Neural crest cell (in vitro differentiated cells): Measurements from ENCODE around the gene S100A8. TPM values are rescaled to one million over a fixed set of nuclear protein-coding genes. Genes with fewer than 3 reads are reported as not detected.

ENCODE experiments used
- DNase-seq: peaks from one replicate; pipeline ENCODE4 v3.0.0; 2021; ENCODE audit warnings: low read depth, mixed read lengths, low spot score
- H3K27ac Mint-ChIP-seq: one replicate; pipeline ENCODE4 v1.8.0; 2021; ENCODE audit warnings: mild to moderate bottlenecking, mixed read lengths; ENCODE audit not compliant: unreplicated experiment
- H3K27me3 Mint-ChIP-seq: 2 replicates; pipeline ENCODE4 v1.8.0; 2021; ENCODE audit warnings: low read depth, mild to moderate bottlenecking, mixed read lengths
- H3K36me3 Mint-ChIP-seq: 2 replicates; pipeline ENCODE4 v1.8.0; 2021; ENCODE audit warnings: low read depth, mild to moderate bottlenecking, mixed read lengths
- H3K4me1 Mint-ChIP-seq: 2 replicates; pipeline ENCODE4 v1.8.0; 2021; ENCODE audit warnings: mixed read lengths
- H3K4me3 Mint-ChIP-seq: one replicate; pipeline ENCODE4 v1.8.0; 2021; ENCODE audit warnings: mild to moderate bottlenecking, mixed read lengths
- H3K9me3 Mint-ChIP-seq: 2 replicates; pipeline ENCODE4 v1.8.0; 2021; ENCODE audit warnings: mixed read lengths
- total RNA-seq: library from RNA; stranded (reverse); gene quantifications from 2 replicates; pipeline ENCODE4 v1.2.1, GENCODE V29; 2021
- TF ChIP-seq, protein P1 (sequence below): fragments of 200-600 bp; sonication (generic); conservative IDR thresholded peaks from 2 replicates; pipeline ENCODE4 v1.5.0; 2021; ENCODE audit warnings: antibody characterized with exemption, mild to moderate bottlenecking

The S100A8 gene
- total RNA-seq, 1 donor from 2014 or later = not detected

DNA sequence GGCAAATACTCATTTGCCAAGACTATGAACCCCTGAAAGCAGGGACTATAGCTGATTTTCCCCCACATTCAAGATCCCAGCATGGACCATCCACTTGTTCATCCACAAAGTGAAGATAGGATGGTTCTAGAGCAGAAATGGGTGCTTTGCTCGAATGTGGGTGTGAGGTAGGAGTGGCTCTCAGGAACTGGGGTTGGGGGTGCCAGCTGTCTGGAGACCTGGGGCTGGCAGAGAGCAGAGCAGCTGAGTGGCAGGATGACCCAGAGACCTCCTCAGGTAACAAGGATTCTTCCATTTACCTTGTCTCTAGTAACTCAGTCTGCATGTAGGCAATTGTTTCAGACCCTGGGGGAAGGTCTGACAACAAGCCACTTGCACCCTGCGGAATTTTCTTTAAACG lies 27.2 kb downstream of the S100A8 start:
- Mint-ChIP-seq H3K4me1 (no peaks in the 10 kb centered on the region), H3K27me3 (peaks cover 42% of the 10 kb centered on the region), H3K9me3 (no peaks in the 10 kb centered on the region), H3K36me3 (no peaks in the 10 kb centered on the region), H3K4me3 (no peak overlapping the region), H3K27ac (no peak overlapping the region)
- TF ChIP-seq, protein P1, sequence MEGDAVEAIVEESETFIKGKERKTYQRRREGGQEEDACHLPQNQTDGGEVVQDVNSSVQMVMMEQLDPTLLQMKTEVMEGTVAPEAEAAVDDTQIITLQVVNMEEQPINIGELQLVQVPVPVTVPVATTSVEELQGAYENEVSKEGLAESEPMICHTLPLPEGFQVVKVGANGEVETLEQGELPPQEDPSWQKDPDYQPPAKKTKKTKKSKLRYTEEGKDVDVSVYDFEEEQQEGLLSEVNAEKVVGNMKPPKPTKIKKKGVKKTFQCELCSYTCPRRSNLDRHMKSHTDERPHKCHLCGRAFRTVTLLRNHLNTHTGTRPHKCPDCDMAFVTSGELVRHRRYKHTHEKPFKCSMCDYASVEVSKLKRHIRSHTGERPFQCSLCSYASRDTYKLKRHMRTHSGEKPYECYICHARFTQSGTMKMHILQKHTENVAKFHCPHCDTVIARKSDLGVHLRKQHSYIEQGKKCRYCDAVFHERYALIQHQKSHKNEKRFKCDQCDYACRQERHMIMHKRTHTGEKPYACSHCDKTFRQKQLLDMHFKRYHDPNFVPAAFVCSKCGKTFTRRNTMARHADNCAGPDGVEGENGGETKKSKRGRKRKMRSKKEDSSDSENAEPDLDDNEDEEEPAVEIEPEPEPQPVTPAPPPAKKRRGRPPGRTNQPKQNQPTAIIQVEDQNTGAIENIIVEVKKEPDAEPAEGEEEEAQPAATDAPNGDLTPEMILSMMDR = no peak
- no peak for DNase-seq

DNA sequence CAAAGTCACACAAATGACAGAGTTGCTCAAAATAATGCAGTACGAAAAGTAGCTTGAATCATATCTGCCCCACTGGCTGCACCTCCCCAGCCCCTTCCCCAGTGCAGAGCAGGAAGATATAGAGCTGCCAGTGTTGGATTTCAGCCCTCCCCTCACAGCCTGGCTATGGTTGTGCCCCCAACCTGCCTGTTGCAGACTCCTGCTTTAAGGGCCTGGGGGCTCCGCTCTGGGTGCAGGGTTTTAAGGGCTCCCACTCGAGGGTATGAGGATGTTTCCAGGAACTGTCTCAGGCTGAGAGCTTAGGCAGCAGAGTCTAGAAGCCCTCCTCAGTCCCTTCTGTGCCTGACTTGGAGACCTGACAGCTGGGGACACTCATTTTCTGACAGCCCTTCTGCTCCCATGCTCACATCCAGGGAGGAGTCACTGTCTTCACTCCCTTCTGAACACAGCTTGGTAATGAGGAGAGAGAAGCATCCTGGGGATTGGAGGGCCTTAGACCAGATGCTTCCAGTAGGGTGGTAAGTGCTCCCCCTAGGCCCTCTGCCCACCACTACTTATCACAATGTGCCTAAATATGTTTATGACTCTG lies 28.6 kb downstream of the S100A8 start:
- TF ChIP-seq, protein P1 = no peak
- no peaks in the 10 kb centered on the region for H3K36me3 Mint-ChIP-seq
- no peaks in the 10 kb centered on the region for H3K4me1 Mint-ChIP-seq
- peaks cover 40% of the 10 kb centered on the region for H3K27me3 Mint-ChIP-seq
- DNase-seq = no peak
- no peaks in the 10 kb centered on the region for H3K9me3 Mint-ChIP-seq
- no peak overlapping the region for H3K27ac Mint-ChIP-seq
- no peak overlapping the region for H3K4me3 Mint-ChIP-seq

DNA sequence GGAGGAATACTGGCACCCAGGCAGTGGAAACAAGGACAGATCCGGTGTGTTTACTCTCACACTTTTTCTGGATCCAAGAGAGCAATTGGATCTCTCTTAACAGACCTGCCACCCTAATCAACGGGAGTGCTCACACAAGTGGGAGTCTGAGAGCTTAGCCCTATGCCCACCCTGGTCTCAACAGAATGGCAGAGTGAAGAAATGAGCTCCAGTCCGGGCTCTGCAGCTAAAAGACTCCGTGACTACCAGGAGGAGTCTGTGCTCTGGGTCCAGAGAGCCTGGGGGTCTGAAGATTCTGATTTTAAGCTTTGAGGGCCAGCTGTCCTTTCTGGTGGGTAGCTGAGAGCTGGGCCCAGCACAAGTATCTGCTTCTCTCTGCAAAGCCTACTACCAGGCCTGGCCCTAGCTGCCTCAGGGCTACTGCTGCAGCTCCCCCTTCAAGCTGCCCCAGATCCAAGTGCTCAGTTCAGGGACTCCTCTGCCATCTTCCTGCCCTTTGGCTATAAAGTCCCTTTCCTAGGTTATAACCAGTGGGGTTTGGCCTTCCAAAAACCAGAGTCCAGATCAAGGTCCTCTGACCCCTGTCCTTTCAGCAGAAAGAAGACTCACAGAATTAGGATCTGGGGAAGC lies 29.3 kb downstream of the S100A8 start:
- Mint-ChIP-seq H3K27me3 (peaks cover 41% of the 10 kb centered on the region), H3K36me3 (no peaks in the 10 kb centered on the region), H3K9me3 (no peaks in the 10 kb centered on the region), H3K4me3 (no peak overlapping the region), H3K4me1 (no peaks in the 10 kb centered on the region), H3K27ac (no peak overlapping the region)
- no peak for DNase-seq
- TF ChIP-seq, protein P1 = no peak

DNA sequence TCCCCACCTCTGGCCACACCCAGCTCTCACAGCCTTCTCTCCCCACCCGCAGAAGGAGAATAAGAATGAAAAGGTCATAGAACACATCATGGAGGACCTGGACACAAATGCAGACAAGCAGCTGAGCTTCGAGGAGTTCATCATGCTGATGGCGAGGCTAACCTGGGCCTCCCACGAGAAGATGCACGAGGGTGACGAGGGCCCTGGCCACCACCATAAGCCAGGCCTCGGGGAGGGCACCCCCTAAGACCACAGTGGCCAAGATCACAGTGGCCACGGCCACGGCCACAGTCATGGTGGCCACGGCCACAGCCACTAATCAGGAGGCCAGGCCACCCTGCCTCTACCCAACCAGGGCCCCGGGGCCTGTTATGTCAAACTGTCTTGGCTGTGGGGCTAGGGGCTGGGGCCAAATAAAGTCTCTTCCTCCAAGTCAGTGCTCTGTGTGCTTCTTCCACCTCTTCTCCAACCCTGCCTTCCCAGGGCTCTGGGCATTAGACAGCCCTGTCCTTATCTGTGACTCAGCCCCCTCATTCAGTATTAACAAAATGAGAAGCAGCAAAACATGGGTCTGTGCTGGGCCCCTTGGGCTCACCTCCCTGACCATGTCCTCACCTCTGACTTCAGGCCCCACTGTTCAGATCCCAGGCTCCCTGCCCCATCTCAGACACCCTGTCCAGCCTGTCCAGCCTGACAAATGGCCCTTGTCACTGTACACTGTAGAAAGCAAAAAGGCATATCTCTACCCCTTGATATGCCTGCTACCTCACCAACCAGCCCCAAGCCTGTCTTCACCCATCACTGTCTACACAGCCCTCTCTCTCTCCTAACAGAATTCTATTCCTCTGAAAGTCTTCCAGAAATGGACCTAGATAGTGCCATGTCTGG lies 30.0 kb downstream of the S100A8 start:
- Mint-ChIP-seq H3K36me3 (no peaks in the 10 kb centered on the region), H3K27ac (peak overlapping the region; percentile 21), H3K27me3 (peaks cover 37% of the 10 kb centered on the region), H3K4me1 (no peaks in the 10 kb centered on the region), H3K4me3 (no peak overlapping the region), H3K9me3 (no peaks in the 10 kb centered on the region)
- TF ChIP-seq, protein P1 = no peak
- DNase-seq = no peak

DNA sequence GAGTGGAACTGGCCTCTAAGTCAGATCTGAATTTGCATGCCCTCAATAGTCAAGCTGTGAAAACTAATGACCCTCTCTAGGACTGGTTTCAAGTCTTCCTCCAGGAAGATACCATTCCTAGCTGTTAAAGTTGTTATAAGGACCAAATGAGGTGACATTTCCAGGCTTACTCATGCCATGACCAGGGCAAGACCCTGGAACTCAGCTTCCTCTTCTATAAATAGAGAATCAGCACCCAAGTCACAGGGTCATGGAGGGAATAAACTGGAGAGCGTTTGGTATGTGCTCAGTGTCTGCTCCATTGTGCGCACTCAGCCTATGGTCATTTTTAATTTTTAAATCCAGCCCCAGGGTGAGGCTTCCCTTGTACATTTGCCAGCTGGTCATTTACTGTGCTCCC lies 30.7 kb downstream of the S100A8 start:
- no peak overlapping the region for H3K4me3 Mint-ChIP-seq
- H3K36me3 Mint-ChIP-seq = no peaks in the 10 kb centered on the region
- H3K4me1 Mint-ChIP-seq = no peaks in the 10 kb centered on the region
- H3K9me3 Mint-ChIP-seq = no peaks in the 10 kb centered on the region
- no peak for DNase-seq
- peaks cover 31% of the 10 kb centered on the region for H3K27me3 Mint-ChIP-seq
- TF ChIP-seq, protein P1 = no peak
- H3K27ac Mint-ChIP-seq = no peak overlapping the region
